NCI-H2196 (cell line): ENCODE results near the gene BRICD5.
"Not testable (repeated sequence)": the region's sequence is repeated elsewhere in the genome, so short reads cannot be mapped to it uniquely, and the experiment has no call there.

Experiments used
- DNase-seq: peaks from one replicate; lab custom pipeline; 2025; ENCODE audit not compliant: unreplicated experiment; lab: John Stamatoyannopoulos, UW

The BRICD5 gene

GRCh38 chr16:2210386-2211365 is at the start of gene BRICD5:
BRICD5 (minus strand) TSS chr16:2210863; CDS start chr16:2210833, 30 bp downstream.
- DNase-seq, result no peak

- no peak for DNase-seq
Measured at GRCh38 chr16:2260250-2260649, 49.6 kb upstream of the BRICD5 start.

- DNase-seq, result not testable (repeated sequence)
Measured at GRCh38 chr16:2258530-2258929, 47.9 kb upstream of the BRICD5 start.

GRCh38 chr16:2257726-2258125 is 47.1 kb upstream of the BRICD5 start:
- DNase-seq, result no peak

GRCh38 chr16:2256531-2257140 is 46.0 kb upstream of the BRICD5 start:
- no peak for DNase-seq

GRCh38 chr16:2253293-2253692 is 42.6 kb upstream of the BRICD5 start:
- DNase-seq, result no peak

- DNase-seq, result no peak
Measured at GRCh38 chr16:2252806-2253148, 42.1 kb upstream of the BRICD5 start.

- peak; percentile 97 for DNase-seq
Measured at GRCh38 chr16:2251296-2252111, 40.8 kb upstream of the BRICD5 start, which contains the start of gene ECI1. ECI1 (minus strand) TSS chr16:2251587; CDS start chr16:2251566, 21 bp downstream.

- DNase-seq, result no peak
Measured at GRCh38 chr16:2250652-2251295, 40.1 kb upstream of the BRICD5 start.

- no peak for DNase-seq
Measured at GRCh38 chr16:2246301-2246885, 35.7 kb upstream of the BRICD5 start.

GRCh38 chr16:2244926-2245795 is 34.5 kb upstream of the BRICD5 start:
- DNase-seq, result no peak

GRCh38 chr16:2244301-2244700 is 33.6 kb upstream of the BRICD5 start:
- no peak for DNase-seq

GRCh38 chr16:2243781-2244180 is 33.1 kb upstream of the BRICD5 start:
- DNase-seq, result no peak

GRCh38 chr16:2243031-2243528 is 32.4 kb upstream of the BRICD5 start:
- DNase-seq, result no peak

- no peak for DNase-seq
Measured at GRCh38 chr16:2242598-2242997, 31.9 kb upstream of the BRICD5 start.

- peak; percentile 12 for DNase-seq
Measured at GRCh38 chr16:2240331-2240730, 29.7 kb upstream of the BRICD5 start.

- DNase-seq, result no peak
Measured at GRCh38 chr16:2238838-2239675, 28.4 kb upstream of the BRICD5 start.

GRCh38 chr16:2238150-2238837 is 27.6 kb upstream of the BRICD5 start:
- DNase-seq, result no peak
